HG02798 (cell line): ENCODE data around the gene MB21D2.

Source experiments
- ATAC-seq: cut with Tn5 transposase; IDR thresholded peaks from one replicate; pipeline ENCODE4 v1.9.1; 2021; ENCODE audit warnings: mild to moderate bottlenecking; ENCODE audit not compliant: unreplicated experiment, poor library complexity

Gene MB21D2

GRCh38 chr3:192927016-192927415, 9.4 kb upstream of the MB21D2 start:
- no peak for ATAC-seq

- ATAC-seq: no peak
Measured at GRCh38 chr3:192923731-192924130, 6.1 kb upstream of the MB21D2 start.

- ATAC-seq: no peak
Measured at GRCh38 chr3:192921793-192922192, 4.1 kb upstream of the MB21D2 start.

DNA sequence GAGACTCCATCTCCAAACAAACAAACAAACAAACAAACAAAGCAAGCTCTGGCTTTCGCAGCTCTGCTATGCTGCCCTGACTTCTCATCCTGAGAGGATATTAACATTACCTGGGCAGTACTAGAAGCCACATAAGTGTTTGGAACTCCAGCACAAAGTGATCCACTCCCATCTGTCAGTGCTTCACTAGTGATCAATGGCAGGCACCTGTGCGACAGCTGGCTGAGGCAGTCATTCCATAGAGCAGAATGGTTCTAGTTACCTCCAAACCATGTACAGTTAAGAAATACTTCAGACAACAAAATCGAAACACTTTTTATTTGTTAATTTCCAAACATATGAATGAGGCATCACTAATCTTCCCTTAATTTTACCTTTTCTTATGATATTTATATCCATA, 2.8 kb upstream of the MB21D2 start:
- no peak for ATAC-seq

DNA sequence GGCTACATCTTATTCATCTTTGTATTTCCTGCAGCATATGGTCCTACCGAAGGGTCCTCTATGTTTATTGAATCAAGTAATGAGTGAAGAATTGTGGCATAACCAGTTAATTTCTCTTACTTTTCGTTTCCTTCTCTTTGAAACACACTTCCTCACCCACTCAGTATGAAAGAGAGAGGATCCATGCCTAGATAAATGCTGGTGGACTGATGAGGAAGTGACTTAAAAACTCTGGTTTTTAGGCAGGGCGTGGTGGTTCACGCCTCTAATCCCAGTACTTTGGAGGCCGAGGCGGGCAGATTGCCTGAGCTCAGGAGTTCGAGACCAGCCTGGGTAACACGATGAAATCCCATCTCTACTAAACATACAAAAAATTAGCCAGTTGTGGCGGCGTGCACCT, 2.2 kb upstream of the MB21D2 start:
- no peak for ATAC-seq

GRCh38 chr3:192918275-192918588, 576 bp upstream of the MB21D2 start:
- no peak for ATAC-seq

DNA sequence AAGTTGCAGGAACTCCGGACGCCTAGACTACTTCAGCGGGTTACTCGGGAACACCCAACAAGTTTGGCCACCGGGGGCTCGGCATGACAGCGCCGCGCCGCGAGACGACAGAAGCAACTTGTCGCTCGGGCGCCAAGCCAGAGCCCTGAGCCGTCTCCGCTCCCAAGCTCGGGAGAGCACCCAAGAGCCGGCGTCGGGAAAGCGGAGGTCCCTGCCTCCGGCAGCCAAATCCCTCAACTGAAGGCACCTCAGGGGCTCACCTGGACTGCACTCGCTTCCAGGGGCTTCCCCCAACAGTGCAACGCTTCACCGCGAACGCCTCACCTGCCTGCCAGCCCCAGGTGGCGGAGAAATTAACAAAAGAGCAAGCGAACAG, 640 bp downstream of the MB21D2 start:
- peak; percentile 29 for ATAC-seq

- ATAC-seq: peak; percentile 1
Measured at GRCh38 chr3:192916371-192917027, 1.2 kb downstream of the MB21D2 start.

DNA sequence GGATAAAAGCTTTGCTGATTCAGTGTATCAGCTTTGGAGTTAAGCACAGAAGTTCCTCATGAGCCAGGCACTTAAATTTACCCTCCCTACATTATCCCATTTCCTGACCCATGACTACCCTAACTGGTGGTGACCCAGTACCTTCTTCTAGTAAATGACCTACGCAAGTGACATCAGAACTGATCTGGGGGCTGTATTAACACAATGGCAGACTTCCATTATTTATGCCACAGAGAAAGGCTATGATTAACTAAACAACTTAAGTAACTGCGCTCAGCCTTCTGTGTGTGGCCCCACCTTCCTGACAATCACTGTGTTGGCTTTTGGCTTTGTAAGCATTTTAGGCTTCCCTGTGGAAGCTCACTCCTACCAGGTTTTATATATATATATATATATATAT, 1.9 kb downstream of the MB21D2 start:
- no peak for ATAC-seq

- peak; percentile 24 for ATAC-seq
Measured at GRCh38 chr3:192915304-192915703, 2.4 kb downstream of the MB21D2 start.

- no peak for ATAC-seq
Measured at GRCh38 chr3:192914848-192915247, 2.8 kb downstream of the MB21D2 start.

- ATAC-seq: no peak
Measured at GRCh38 chr3:192913540-192913939, 4.1 kb downstream of the MB21D2 start.

DNA sequence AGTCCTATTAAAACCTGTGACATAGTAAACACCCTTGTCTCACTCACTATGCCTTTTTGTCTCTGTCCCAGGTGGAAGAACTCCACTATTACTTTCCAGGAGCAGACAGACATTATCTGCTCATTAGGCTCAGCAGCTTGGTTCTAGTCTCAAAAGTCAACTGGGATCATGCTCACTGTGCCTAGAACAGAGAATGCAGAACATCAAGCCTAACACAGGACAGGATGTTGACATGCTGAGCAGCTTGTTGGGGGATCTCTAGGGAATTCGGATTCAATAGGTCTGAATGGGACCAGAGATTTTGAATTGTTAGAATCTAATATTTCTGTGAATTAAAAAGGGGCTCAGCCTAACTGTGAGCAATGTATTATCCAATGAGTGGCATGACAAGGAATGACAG, 6.4 kb downstream of the MB21D2 start:
- ATAC-seq: no peak

DNA sequence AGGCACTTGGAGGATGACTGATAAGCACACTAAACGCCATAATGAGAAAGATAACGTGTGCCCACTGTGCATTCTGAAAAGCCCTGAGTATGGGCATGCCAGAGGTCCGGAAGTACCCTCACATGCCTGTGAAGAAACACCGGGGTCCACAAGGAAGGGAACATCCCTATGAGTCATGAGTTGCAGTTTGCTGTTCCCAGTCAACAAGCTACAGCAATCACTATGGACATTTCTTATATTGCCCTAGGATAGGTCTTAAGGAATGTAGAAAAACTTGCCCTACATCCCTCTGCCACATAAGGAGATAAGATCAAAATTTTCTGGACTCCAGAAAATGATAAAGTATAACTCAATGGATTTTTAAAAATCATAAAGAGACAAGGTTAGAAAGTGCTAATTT, 9.9 kb downstream of the MB21D2 start:
- ATAC-seq: no peak

- no peak for ATAC-seq
Measured at GRCh38 chr3:192906940-192907339, 10.7 kb downstream of the MB21D2 start.

GRCh38 chr3:192905980-192906678, 11.5 kb downstream of the MB21D2 start:
- ATAC-seq: no peak

DNA sequence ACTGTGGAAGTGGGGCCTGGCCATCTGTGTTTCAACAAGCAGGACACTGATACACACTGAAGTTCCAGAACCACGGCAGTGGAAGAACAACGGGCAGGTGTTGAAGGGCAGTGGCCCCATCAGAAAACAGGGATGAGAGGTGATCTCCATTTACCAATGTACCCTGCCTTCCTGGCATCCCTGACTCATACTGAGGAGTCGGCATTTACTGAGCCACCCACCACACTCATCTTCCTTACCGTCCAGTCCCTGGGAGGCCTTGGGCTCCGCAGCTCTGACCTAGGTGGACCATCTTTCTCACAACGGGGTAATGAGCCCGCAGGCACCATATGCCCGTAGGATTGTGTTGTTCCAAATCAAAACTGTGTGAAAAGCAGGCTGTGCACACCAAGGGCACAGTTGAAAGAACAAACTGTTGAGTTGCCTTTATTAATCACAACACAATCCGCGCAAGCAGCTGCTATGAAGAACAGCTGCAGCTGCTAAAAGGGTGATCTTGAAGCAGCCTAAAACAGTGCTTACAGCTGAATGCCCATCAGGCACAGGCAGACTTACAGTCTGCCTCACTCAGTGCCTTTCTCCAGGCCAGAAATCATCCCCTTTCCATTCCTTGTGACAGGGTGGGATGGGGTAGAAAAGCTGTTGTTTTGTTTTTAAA, 12.9 kb downstream of the MB21D2 start:
- ATAC-seq: no peak

DNA sequence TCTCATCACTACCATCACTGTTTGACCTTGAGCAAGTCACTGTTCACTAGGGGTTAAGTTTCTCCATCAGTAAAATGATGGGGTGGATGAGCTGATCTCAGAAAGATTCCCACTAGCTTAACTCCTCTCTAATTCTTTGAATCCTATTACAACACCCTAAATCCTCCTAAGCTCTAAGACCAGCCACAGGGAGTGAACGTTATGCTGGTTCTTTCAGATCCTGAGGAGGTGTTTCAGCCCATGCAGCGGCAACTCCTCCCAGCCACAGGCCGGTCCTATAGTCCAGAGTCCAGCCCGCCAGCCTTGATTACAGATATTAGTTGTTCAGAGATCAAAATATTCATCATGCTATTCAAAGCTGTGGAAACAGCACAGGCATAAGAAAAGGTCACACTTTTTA, 15.1 kb downstream of the MB21D2 start:
- ATAC-seq: no peak

GRCh38 chr3:192901435-192901834, 16.2 kb downstream of the MB21D2 start:
- no peak for ATAC-seq

DNA sequence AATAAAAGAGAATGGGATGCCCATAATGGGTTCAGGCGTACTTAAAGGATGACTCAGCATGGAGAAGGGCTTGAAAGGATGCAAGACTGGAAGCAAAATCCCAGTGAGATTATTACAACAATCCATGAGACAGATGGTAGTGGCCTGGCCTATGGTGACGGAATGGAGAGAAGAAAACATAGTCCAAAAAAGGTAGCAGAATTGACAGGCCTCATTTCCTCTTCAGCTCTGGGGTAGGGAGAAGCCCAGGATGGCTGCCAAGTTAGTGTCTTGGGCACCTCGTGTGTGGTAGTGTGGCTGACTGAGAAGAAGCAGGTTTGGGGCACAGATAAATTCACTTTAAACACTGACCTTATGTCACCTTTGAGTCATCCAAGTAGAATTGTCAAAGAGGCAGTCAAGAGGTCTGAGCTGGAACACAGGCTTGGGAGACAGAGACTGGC, 18.1 kb downstream of the MB21D2 start:
- no peak for ATAC-seq

GRCh38 chr3:192897005-192897404, 20.7 kb downstream of the MB21D2 start:
- ATAC-seq: no peak

GRCh38 chr3:192896208-192896607, 21.4 kb downstream of the MB21D2 start:
- no peak for ATAC-seq
